ENCODE measurements around the gene USP21.

USP21 gene

DNA sequence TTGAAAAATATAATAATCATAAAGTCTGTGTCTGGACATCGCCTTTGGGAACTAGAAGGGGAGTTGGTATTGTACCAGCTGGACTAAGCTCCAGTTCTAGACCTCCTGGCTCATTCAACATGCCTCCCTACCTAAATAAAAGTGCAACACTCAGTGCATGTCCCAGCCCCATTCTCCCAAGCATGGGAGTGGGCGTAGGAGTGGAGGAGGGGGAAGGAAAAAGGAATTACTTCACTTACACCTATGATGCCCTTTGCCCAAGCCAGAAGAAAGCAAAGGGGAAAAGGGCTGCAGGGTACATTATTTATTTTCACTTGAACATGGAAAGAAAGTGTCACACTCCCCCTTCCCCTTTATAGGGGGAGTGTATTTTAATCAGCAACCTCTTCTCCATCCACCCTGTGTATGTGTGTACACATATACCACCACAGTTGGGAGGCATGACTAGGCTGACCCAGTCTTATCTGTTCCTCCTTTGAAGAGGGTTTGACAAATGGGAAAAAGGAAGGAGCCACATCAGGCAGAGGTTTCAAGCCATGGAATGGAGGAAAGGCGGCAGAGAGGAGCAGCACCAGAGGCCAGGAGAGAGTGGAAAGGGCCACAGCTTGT is 38.2 kb upstream of the USP21 start:
- TF ChIP-seq YY1 (IDR thresholded peaks at IDR 0.05; ENCODE audit: low read depth) = no peak
- no peak for TF ChIP-seq ZBTB7A (IDR thresholded peaks at IDR 0.05; ENCODE audit: low read depth)
- no peak for TF ChIP-seq CREB1 (IDR thresholded peaks at IDR 0.05; ENCODE audit: low read depth)
- TF ChIP-seq NFIC (IDR thresholded peaks at IDR 0.05) = no peak

DNA sequence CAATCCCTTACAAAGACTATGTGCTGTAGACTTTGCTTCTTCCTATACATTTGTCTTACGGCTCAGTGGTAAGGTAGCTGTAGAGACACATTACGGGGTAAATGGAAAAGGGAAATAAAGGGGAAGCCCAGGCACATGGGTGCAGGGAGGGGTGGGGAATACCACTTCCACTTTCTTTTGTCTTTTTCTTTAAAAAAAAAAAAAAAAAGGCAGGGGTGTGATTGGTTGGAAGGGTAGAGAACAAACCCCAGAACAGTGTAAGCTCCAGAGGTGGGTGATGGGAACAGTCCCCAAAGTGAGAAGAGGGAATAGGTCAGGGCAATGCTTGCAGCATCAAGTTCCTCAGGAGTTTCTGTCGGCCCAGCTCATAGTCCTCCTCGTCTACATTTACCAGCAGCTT is 37.5 kb upstream of the USP21 start:
- TF ChIP-seq, protein P1, sequence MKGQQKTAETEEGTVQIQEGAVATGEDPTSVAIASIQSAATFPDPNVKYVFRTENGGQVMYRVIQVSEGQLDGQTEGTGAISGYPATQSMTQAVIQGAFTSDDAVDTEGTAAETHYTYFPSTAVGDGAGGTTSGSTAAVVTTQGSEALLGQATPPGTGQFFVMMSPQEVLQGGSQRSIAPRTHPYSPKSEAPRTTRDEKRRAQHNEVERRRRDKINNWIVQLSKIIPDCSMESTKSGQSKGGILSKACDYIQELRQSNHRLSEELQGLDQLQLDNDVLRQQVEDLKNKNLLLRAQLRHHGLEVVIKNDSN (IDR thresholded peaks at IDR 0.05) = no peak
- TF ChIP-seq FOXM1 (IDR thresholded peaks at IDR 0.05; ENCODE audit: borderline replicate concordance, low read depth) = no peak
- no peak for TF ChIP-seq NFIC (IDR thresholded peaks at IDR 0.05)
- TF ChIP-seq ZBTB7A (IDR thresholded peaks at IDR 0.05; ENCODE audit: low read depth) = no peak
- TF ChIP-seq TCF12 (IDR thresholded peaks at IDR 0.05; ENCODE audit: low read depth) = no peak
- no peak for TF ChIP-seq RAD21 (IDR thresholded peaks at IDR 0.05; ENCODE audit: low read depth)
- TF ChIP-seq YY1 (IDR thresholded peaks at IDR 0.05; ENCODE audit: low read depth) = no peak
- TF ChIP-seq, protein P2, sequence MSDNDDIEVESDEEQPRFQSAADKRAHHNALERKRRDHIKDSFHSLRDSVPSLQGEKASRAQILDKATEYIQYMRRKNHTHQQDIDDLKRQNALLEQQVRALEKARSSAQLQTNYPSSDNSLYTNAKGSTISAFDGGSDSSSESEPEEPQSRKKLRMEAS (IDR thresholded peaks at IDR 0.05) = no peak
- TF ChIP-seq, protein P3, sequence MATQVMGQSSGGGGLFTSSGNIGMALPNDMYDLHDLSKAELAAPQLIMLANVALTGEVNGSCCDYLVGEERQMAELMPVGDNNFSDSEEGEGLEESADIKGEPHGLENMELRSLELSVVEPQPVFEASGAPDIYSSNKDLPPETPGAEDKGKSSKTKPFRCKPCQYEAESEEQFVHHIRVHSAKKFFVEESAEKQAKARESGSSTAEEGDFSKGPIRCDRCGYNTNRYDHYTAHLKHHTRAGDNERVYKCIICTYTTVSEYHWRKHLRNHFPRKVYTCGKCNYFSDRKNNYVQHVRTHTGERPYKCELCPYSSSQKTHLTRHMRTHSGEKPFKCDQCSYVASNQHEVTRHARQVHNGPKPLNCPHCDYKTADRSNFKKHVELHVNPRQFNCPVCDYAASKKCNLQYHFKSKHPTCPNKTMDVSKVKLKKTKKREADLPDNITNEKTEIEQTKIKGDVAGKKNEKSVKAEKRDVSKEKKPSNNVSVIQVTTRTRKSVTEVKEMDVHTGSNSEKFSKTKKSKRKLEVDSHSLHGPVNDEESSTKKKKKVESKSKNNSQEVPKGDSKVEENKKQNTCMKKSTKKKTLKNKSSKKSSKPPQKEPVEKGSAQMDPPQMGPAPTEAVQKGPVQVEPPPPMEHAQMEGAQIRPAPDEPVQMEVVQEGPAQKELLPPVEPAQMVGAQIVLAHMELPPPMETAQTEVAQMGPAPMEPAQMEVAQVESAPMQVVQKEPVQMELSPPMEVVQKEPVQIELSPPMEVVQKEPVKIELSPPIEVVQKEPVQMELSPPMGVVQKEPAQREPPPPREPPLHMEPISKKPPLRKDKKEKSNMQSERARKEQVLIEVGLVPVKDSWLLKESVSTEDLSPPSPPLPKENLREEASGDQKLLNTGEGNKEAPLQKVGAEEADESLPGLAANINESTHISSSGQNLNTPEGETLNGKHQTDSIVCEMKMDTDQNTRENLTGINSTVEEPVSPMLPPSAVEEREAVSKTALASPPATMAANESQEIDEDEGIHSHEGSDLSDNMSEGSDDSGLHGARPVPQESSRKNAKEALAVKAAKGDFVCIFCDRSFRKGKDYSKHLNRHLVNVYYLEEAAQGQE (IDR thresholded peaks at IDR 0.05; ENCODE audit: low read depth) = no peak
- no peak for TF ChIP-seq EGR1 (IDR thresholded peaks at IDR 0.05)
- TF ChIP-seq CREB1 (IDR thresholded peaks at IDR 0.05; ENCODE audit: low read depth) = no peak
- no peak for TF ChIP-seq TEAD4 (IDR thresholded peaks at IDR 0.05)
- TF ChIP-seq EP300 (IDR thresholded peaks at IDR 0.05; ENCODE audit: borderline replicate concordance) = no peak
- TF ChIP-seq TAF1 (IDR thresholded peaks at IDR 0.05; ENCODE audit: low read depth) = no peak
- no peak for TF ChIP-seq CEBPB (IDR thresholded peaks at IDR 0.05)

DNA sequence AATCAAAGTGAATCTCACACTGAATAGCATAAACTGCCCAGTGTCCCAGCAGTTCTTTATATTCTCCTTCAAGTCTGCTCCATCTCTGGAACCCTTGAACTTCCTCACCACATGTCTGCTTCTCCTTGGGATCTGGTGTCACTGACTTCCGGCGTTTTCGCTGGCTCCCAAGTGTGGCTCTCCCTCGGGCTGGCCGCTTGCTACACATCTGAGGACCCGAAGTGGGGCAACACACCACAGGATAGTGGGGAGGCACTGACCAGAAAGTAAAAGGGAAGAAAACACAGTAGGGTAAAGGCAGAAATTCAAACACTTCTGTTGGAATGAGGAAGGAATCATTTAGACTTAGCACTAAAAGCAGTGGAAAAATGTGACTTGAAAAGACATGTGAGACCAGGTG is 36.3 kb upstream of the USP21 start:
- TF ChIP-seq YY1 (IDR thresholded peaks at IDR 0.05; ENCODE audit: low read depth) = no peak
- TF ChIP-seq, protein P2 (IDR thresholded peaks at IDR 0.05) = no peak
- TF ChIP-seq TAF1 (IDR thresholded peaks at IDR 0.05; ENCODE audit: low read depth) = no peak
- no peak for TF ChIP-seq CEBPB (IDR thresholded peaks at IDR 0.05)
- TF ChIP-seq TEAD4 (IDR thresholded peaks at IDR 0.05) = no peak
- no peak for TF ChIP-seq NFIC (IDR thresholded peaks at IDR 0.05)
- no peak for TF ChIP-seq RAD21 (IDR thresholded peaks at IDR 0.05; ENCODE audit: low read depth)
- TF ChIP-seq CREB1 (IDR thresholded peaks at IDR 0.05; ENCODE audit: low read depth) = no peak
- TF ChIP-seq EGR1 (IDR thresholded peaks at IDR 0.05) = no peak
- TF ChIP-seq TCF12 (IDR thresholded peaks at IDR 0.05; ENCODE audit: low read depth) = no peak
- TF ChIP-seq FOXM1 (IDR thresholded peaks at IDR 0.05; ENCODE audit: borderline replicate concordance, low read depth) = no peak
- TF ChIP-seq, protein P3 (IDR thresholded peaks at IDR 0.05; ENCODE audit: low read depth) = no peak
- TF ChIP-seq, protein P1 (IDR thresholded peaks at IDR 0.05) = no peak
- no peak for TF ChIP-seq EP300 (IDR thresholded peaks at IDR 0.05; ENCODE audit: borderline replicate concordance)
- TF ChIP-seq ZBTB7A (IDR thresholded peaks at IDR 0.05; ENCODE audit: low read depth) = no peak

DNA sequence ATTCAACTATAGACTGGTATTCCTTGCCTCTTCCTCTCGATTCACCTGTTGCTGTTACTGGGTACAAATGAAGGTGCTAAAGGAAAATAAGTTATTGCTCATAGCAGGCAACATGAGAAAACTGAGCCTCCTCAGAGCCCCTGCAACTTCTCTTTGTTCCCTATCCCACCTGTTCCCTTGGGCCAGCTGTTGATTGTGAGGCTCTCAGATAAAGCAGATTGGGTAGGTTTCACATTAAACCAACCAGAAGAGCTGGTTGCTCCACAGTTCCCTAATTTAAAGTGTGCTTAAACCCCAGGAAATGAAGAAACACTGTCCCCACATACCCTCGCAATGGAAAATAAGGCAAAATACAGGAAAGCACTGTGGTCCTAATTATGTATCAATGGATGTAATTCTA is 31.7 kb upstream of the USP21 start:
- TF ChIP-seq, protein P3 (IDR thresholded peaks at IDR 0.05; ENCODE audit: low read depth) = no peak
- TF ChIP-seq NFIC (IDR thresholded peaks at IDR 0.05) (no peak), TAF1 (IDR thresholded peaks at IDR 0.05; ENCODE audit: low read depth) (no peak), YY1 (IDR thresholded peaks at IDR 0.05; ENCODE audit: low read depth) (no peak), EGR1 (IDR thresholded peaks at IDR 0.05) (no peak), ZBTB7A (IDR thresholded peaks at IDR 0.05; ENCODE audit: low read depth) (no peak), EP300 (IDR thresholded peaks at IDR 0.05; ENCODE audit: borderline replicate concordance) (no peak), RAD21 (IDR thresholded peaks at IDR 0.05; ENCODE audit: low read depth) (no peak), TEAD4 (IDR thresholded peaks at IDR 0.05) (no peak)
- TF ChIP-seq, protein P1 (IDR thresholded peaks at IDR 0.05) = no peak

Data from Ishikawa (cell line).